ENCODE measurements around the gene DNAJC8.
A peak's percentile ranks its signal among the peaks of the same experiment; 100 is the strongest.

DNAJC8 gene

DNA sequence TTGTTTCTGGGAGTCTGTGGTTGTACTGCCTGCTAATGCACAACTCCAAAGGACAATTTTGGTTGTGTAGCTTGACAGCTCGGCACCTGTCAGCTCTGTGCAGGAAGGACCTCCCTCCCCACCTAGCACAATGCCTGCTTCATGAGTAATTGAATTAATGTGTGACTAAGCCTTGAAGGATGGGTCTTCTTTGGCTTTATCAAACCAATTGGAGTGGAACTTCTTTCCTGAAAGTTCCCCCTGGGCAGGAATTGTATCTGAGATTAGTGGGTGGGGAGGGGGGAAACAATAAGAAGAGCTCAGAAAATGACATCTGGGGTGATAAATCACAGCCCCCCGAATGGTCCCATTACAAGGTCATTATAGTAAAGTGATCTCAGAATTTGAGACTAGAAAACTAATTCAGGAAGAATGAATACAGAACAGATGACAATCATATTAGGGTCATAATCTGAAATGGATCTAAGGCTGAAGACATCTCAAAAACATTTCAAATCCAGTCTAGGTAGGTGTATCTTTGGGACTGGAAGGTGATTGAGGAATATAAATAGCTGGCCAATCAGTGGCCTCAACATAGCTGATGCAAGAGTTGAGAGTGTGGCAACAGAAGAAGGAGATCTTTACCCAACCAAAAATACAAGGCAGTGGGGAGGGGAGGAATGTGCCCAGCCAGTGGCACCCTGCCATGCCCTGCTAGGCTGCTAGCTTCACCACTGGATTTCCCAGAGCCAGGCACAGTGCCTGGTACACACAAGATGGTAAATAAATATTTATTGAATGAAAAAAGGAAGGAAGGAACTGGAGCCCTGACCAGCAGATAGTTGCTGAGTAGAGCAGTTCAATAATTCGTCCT lies 16.4 kb upstream of the DNAJC8 start:
- DNase-seq: no peak

- DNase-seq: peak; percentile 81
These were observed 15.6 kb upstream of the DNAJC8 start for GRCh38 chr1:28248273-28249012.

- DNase-seq: no peak
These were observed 14.9 kb upstream of the DNAJC8 start for GRCh38 chr1:28247612-28248272.

GRCh38 chr1:28246427-28246832 lies 13.6 kb upstream of the DNAJC8 start:
- DNase-seq: peak; percentile 27

GRCh38 chr1:28244549-28245251 lies 11.9 kb upstream of the DNAJC8 start:
- no peak for DNase-seq

GRCh38 chr1:28243685-28244311 lies 11.0 kb upstream of the DNAJC8 start:
- no peak for DNase-seq

GRCh38 chr1:28241638-28242241 lies 8.9 kb upstream of the DNAJC8 start:
- no peak for DNase-seq

DNA sequence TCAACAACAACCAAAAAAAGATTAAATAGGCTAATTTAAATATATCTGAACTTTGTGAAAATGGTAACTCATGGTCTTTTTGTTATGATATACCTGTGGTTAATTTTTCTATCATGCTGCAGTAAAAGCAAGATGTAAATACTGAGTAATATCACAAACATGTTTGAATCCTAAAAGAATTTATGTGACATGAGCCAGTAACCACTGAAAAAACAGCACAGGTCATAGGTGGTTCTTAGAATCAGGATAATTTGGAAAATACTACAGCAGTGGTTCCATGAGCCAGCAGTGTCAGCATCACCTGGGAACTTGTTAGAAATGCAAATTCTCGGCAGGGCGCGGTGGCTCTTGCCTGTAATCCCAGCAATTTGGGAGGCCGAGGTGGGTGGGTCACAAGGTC lies 7.2 kb upstream of the DNAJC8 start:
- no peak for DNase-seq

- no peak for DNase-seq
These were observed 6.2 kb upstream of the DNAJC8 start for GRCh38 chr1:28239004-28239403.

- no peak for DNase-seq
These were observed 4.0 kb upstream of the DNAJC8 start for GRCh38 chr1:28236656-28237322.

GRCh38 chr1:28235755-28236655 lies 3.2 kb upstream of the DNAJC8 start, which contains the start of gene ATP5IF1:
ATP5IF1 (plus strand) TSS chr1:28236124; CDS start chr1:28236184, 60 bp downstream.
- DNase-seq: peak; percentile 98

- no peak for DNase-seq
These were observed 406 bp upstream of the DNAJC8 start for GRCh38 chr1:28233264-28233606.

- no peak for DNase-seq
These were observed 2.8 kb downstream of the DNAJC8 start for GRCh38 chr1:28229996-28230395.

- DNase-seq: no peak
These were observed 3.7 kb downstream of the DNAJC8 start for GRCh38 chr1:28229089-28229488.

DNA sequence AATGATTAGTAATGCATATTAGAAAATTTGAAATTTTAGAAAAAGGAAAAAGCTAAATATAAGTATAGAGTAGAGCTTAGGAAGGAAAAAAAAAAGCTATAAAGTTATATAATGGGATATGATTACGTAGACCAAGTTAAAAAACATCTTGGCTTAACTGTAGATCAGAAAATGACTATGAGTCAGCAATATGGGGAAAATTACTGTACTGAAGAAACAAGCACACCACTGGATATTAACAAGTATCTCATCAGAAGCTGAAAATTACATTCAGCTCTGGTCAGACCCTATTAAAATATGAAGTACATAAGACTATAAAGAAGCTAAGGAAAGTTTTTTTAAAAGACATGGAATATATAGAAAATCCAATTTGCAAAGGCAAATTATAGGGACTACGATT lies 19.5 kb downstream of the DNAJC8 start:
- DNase-seq: no peak

DNA sequence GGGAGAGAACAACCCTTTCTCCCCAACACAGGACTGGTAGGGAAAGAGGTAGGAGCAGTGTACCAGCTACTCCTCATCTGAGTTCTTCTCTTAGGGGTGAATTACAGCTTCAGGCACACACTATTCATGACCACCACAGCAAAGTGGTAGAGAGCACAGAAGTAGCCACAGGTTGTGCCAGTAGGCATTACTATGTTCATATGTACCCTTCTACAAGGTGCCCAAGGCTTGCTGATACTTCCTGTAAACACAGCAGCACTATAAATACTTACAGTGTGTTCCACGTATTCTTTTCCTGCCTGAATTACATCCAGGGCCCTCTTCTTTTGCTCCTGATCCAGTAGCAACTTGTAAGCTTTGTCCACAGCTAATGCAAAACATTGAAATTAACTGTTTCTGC lies 23.1 kb downstream of the DNAJC8 start:
- DNase-seq: no peak

DNA sequence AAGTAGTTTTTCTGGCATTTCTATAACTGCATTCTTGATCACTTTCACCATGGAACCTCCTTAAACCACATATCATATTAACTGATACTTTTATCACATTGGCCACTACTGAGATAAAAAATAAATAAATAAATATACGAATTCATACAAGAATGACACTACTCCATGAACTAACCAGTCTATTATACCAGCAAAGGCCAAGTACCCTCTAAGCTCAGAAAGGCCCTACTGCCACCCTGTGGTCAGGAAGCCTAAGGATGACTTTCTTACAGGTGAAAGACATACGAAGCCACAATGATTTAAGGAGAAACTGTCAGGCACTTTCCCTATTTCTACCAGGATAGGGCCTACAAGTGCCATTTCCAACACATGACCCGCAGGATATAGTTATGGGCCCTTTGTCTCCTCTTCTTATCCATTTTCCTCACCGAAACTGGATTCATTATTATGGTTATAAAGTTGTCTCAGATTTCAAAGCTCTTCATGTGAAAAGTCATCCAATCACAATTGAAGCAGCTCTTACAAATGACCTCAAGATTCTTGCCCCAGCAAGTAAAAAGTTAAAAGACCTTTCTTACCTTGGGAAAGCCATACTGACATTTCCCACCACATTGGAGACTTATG lies 23.9 kb downstream of the DNAJC8 start:
- peak; percentile 46 for DNase-seq

GRCh38 chr1:28205243-28205642 lies 27.6 kb downstream of the DNAJC8 start:
- DNase-seq: no peak

- DNase-seq: no peak
These were observed 32.5 kb downstream of the DNAJC8 start for GRCh38 chr1:28200234-28200873.
